Measurements from ENCODE around the gene WWOX.

DNA sequence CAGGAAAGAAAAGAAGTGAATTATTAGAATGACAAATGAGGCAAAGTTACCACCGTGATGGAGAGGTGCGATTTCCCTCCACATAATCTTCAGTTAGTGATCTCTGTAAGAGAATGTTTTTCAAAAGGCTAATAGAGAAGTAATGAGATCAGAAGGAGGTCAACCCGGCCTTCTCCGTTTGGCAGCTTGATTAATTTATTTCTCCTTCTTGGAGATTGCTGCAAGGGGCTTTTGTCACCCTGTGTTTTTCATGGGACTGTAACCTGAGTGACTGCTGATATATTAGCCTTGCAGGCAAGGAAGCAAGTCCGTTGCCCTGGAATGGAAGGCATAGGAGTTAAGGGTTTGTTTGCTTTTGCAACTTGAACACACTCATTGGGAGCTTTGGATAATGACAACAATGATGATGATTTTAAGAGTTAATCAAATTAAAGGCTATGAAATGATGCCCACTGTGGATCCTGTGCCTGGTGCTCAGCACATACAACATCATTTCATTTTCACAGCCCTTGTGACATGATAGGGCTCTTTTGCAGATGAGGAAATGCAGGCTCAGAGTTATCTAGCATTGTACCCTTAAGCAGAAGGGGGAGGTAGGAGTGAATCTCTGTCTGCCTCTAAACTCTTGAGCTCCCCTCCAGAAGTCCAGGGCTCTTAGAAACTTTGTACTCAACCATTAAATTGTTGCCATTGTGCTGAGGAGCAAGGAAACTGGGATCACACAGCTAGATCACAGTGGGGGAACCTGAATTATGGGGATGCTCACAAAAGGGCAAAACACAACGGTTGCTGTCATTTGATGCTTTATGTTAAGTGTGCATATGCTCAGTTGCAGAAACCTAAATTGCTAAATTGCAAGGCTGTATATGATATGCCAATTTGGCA is 226.3 kb downstream of the WWOX start:
- TF ChIP-seq CTCF (IDR thresholded peaks at IDR 0.05; ENCODE audit: low read depth, low read length) (no peak), POLR2A (IDR thresholded peaks at IDR 0.05; ENCODE audit: extremely low read depth, insufficient read length) (no peak)
- TF ChIP-seq, protein P1, sequence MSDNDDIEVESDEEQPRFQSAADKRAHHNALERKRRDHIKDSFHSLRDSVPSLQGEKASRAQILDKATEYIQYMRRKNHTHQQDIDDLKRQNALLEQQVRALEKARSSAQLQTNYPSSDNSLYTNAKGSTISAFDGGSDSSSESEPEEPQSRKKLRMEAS (IDR thresholded peaks at IDR 0.05; ENCODE audit: low read depth, low read length) = no peak

Measured in NB4 (cell line).